Measurements from ENCODE around the gene GALNTL6.

Gene GALNTL6

DNA sequence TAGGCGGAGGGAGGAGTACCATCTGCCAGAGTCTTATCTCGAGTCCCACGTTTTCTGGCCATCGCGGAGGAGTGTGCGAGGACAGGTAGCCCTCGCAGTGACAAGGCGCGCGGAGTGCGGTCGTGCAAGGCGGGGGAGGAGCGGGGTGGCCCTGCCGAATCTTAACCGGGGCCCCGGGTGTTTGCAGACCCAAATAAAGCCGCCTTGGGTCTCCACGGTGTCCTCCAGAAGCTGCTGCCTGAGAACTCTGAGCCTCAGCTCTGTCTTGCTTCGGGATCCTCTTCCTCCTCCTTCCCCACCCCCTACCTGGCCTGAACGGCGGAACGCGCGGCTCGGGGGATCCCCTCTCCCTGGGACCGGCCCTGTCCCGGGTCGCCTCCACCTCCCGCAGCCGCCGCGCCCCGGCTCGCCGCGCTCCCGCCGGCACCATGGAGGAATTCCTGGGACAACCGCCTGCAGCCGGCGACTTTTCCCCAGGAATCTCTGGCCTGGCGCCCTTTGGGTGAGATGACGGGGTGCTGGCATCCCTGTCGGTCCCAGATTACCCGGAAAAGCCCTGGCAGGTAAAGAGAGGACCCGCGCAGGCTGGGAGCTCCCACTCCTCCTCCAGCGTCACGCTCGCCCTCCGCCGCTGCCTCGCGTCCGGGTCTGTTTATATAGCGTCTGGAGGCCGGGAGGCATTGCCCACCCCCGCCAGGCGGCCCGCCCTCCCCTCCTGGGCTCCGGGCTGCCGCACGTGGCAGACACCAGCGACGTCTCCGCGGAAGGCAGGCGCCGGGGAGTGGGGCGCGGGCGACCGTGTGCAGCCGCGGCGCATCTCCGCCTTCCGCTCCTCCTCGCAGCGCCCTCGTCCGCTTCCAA, at the start of gene GALNTL6:
TSS of gene GALNTL6 (plus strand) at position 740 of the 861 bp plus-strand sequence.
- no peak for DNase-seq (ENCODE audit: extremely low read depth in 1 of 2, low read depth in 1 of 2)

DNA sequence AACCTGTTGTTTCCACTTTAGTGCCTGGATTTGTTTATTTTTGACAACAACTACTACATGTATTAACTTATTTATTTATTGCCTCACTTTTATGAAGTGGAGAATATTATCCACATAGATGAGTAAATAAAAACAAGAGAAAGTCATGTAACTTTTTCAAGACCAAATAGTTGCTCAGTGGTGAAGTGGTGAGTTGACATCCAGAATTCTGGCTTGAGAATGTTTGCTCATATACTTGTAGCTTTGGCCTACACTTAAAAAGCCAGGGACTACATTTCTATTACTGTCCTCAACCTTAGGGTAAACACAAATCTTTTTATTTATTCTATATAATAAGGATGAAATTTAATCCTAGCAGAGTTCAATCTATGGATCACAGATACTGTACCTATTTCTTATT, 47.7 kb upstream of the GALNTL6 start:
- DNase-seq (ENCODE audit: extremely low read depth in 1 of 2, low read depth in 1 of 2): no peak

DNA sequence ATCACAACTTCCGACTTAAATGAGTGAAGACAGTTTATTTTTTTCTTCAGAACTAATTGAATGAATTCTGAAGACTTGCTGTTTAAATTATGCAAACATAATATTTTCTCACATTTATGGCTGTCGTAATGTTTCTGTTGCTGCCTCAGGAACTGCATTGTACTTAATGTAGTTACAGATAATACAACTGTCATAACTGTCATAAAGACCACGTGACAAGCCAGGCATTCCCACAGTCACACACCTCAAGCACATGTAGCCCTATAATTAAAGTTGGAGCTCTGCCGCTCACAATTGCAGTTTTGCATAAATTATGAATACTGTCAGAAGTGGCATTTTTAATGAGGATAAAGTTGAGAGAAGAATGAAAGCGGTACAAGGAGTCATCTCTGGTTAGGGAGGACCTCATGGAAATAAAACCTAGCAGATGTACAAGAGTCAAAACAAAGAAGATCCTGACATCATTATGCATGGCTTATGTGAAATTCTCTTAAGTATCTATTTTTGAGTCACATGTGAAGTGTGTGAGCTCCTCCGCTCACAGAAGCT, 38.5 kb upstream of the GALNTL6 start:
- DNase-seq (ENCODE audit: extremely low read depth in 1 of 2, low read depth in 1 of 2): no peak

DNA sequence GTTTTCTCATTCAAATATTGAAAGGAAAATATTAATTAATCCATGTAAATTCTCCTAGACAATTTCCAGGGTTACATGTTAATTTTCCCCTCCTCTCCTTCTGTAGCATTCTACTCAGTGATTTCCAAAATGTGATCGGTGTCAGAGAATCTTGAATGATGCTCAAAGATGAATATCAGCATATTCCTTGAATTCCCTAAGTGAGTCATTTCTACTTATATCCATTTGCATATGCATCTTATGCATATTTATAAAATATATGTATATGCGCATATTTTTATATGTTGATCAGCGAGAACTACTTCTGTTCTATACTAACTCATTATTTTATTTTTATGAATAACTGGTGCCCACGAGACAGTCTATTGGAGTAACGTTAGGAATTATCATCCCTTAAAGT, 33.9 kb upstream of the GALNTL6 start:
- DNase-seq (ENCODE audit: extremely low read depth in 1 of 2, low read depth in 1 of 2): no peak

DNA sequence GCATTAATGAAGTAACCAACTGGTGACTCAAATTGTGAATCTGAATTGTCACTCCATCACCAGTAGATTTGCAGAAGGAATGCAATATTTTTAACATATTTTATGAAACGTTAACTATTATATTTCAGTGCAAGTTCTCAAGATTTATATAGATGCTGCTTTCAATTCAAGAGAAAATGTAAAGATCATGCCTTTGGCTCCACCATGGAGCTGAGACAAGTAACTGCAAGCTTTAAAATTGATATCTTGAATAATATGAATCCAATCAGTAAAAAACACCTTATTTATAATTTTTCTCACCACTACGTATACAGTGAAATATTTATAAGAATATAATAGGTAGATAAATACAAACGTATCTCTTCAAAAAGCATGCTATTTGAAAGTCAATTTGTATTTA, 27.8 kb upstream of the GALNTL6 start:
- no peak for DNase-seq (ENCODE audit: extremely low read depth in 1 of 2, low read depth in 1 of 2)

DNA sequence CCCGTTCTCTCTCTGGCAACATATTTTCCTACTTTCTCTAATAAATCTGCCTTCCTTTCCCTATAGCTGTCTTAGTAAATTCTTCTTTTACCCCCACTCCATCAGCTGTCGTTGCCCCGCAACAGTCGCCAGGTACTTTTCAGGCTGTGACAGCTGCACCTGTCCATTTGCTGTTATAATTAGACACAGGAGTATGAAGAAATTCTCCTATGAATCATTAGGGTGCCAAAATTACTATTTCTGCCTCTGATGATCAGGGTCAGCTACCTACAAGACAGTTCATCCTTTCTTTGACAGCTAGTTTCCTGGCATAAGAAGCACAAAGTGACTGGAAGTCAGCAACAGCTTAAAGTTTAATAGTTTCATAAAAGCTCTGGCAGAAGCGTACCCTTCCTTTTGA, 19.5 kb upstream of the GALNTL6 start:
- DNase-seq (ENCODE audit: extremely low read depth in 1 of 2, low read depth in 1 of 2): no peak

DNA sequence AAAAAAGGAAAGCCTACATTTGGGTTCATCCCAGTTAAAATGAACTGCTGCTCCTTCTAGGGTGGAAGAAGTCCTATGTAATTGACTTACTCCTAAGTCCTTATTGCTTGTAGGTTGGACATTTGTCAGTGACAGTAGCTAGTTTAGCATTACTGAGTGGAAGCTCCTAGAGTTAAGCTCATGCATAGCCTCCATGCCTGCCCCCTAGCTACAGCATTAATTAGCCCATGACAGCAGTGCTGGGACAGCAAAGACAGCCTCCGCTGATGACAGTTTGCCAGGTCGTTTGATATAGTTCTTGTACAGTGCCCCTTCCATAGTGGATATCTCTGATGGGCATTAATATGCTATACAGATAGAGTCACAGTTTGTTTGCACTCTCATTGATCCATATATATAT, 18.7 kb upstream of the GALNTL6 start:
- DNase-seq (ENCODE audit: extremely low read depth in 1 of 2, low read depth in 1 of 2): no peak

DNA sequence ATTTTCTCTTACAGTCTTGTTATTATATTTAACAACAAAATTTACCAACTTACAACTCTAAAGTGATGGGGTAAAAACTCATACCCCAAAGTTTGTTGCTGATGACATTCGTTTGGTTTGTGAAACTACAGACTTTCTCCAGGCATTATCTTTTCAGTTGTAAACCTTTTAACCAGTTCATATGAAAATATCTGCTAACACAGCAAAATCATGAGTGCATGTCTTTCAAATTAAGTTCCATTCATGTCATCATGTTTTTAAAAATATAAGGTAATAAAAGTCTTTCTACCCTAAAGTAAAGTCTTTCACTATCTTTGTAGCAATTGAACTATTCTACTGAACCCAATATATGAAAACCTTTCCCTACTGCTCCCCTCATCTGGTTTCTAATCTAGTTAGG, 3.4 kb upstream of the GALNTL6 start:
- DNase-seq (ENCODE audit: extremely low read depth in 1 of 2, low read depth in 1 of 2): no peak

DNA sequence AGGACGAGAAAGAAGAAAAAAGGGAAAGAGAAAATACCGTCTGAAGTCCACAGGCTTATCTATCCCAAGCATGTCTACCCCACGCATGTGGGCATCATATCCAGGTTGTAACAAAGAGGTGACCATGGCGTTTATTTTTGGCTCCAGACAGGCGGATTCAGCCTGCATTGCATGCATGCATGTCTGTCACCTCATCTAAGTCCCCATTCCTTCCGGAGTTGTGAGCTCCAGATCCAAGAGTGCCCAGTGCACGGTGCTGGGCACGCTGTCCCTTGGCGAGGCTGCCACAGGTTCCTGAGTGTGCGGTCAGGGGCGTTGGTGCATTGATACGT, 905 bp upstream of the GALNTL6 start:
- no peak for DNase-seq (ENCODE audit: extremely low read depth in 1 of 2, low read depth in 1 of 2)

DNA sequence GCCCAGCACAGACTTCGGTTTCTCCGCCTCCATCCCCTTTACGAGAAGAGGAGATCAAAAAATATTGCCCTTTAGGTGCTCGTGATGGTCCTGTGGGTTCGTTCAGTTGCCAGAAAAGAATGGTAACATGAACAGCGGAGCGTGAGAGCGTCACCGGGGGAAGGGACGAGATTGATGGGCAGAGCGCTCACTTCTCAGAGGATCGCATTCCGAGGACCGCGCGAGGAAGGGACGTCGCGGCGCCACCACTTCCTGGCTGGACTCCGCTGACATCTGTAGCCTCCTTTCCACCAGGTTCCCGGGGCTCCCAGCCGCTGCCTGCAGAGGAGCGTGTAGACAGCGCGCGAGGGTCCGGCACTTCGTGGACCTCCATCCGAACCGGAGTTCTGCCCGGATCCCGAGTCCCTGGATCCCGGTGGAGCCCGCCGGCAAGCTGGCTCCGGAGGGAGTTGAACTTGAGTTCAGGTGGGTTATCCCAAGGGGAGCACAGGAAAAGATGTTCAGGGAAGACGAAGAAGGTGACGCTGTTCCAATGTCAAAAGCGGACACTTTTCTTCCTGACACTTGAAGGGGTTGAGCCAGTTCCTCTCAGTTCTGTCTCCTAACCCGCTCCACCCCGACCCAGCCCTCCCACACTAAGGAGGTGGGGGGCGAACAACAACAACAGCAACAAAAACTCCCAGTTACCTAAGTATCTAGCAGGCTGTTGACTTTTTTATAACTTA, 484 bp downstream of the GALNTL6 start:
- DNase-seq (ENCODE audit: extremely low read depth in 1 of 2, low read depth in 1 of 2): no peak

DNA sequence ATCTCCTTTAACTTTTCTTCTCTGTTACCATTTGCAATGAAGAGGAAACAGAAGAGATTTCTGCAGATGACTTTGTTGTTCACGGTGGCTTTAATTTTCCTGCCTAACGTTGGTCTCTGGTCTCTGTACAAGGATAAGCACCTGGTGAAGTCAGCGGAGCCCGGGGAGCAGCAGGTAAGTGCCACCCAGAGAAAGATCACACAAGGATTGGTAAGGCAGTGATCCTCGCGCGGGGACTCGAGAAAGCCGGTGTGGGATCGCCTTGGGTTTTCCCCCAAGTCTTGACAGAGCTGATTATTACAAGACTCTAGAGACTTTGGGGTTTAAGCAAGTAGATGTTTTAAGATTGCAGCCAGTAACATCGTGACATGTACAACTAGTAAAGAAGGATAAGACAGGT, 1.3 kb downstream of the GALNTL6 start:
- no peak for DNase-seq (ENCODE audit: extremely low read depth in 1 of 2, low read depth in 1 of 2)

DNA sequence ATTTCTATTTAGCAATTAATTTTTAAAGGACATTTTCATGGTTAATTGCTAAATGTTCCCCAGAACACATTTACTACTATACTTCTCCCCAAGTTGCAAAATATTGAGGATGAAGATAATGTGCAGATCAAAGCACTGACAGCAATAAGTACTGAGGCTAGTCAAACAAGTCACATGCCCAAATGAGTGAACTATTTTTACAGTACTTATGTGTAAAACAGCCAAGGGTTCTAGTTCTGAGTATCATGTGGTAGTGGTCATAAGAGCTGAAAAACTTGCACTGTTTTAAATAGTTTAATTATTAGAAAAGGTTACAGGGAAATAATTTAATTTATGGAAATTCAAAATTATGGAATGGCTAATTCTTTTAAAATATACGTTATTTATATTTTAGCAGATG, 3.8 kb downstream of the GALNTL6 start:
- no peak for DNase-seq (ENCODE audit: extremely low read depth in 1 of 2, low read depth in 1 of 2)

DNA sequence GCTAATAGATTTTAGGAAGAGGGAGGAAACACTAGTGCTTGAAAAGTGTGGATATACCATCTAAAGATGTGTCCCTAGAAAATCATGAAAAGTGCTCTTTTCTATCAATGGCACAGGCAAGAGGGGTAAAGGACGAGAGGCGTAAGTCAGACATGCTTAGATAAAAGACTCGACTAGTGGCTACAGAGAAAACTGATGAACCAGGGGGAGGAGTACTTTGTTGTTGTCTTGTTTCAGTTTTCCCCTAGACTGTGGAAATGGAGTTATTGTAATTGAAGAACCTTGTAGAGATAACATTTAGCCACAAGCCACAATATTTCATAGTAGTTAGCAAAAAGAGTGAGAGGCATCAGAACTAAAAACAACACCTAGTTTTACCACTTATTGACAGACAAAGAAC, 21.4 kb downstream of the GALNTL6 start:
- no peak for DNase-seq (ENCODE audit: extremely low read depth in 1 of 2, low read depth in 1 of 2)

DNA sequence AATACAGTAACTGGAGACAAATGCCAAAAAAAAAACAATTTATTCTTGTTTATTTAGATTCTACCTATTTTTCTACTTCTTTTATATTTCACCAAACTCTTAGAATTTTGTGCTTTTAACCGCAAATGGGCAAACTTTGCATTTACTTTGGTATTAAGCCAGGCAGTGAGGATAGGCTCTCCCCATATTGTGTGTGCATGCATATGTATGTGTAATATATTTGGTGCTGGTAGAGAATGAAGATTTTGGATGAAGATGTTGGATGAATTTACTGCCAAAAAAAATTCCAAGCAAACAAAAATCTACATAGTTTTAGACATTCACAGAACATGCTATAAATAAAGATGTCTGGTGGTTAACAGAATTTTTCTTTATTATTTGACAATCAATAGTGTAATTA, 30.3 kb downstream of the GALNTL6 start:
- no peak for DNase-seq (ENCODE audit: extremely low read depth in 1 of 2, low read depth in 1 of 2)

DNA sequence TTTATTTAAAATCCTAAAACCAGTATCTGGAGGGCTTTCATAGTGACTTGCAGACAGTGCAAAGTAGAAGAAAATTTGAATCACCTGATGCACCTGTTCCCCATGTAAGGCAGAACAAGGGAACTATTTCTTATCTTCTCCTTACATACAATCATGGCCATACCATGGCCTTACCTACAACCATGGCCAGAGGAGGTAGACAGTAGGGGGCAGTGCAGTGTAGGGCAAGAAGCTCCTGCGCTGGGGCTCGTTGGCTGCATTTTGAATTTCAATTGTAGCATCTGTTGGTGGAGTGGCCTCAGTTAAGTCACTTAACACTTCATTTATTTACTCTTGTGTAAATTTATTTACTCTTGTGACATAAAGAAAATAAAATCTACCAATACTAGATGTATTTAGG, 33.0 kb downstream of the GALNTL6 start:
- no peak for DNase-seq (ENCODE audit: extremely low read depth in 1 of 2, low read depth in 1 of 2)

DNA sequence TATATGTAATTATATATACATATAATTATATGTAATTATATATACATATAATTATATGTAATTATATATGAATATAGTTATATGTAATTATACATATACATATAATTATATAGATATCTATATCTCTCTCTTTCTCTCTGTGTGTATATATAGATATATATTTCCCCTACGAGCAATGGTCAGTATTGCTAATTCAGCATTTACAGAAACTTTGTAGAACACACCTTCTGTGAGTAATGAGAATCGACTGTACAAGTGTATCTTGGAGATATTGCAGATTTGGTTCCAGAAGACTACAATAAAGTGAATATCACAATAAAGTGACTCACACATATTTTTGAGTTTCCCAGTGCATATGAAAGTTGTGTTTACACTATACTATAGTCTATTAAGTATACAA, 33.7 kb downstream of the GALNTL6 start:
- DNase-seq (ENCODE audit: extremely low read depth in 1 of 2, low read depth in 1 of 2): no peak

DNA sequence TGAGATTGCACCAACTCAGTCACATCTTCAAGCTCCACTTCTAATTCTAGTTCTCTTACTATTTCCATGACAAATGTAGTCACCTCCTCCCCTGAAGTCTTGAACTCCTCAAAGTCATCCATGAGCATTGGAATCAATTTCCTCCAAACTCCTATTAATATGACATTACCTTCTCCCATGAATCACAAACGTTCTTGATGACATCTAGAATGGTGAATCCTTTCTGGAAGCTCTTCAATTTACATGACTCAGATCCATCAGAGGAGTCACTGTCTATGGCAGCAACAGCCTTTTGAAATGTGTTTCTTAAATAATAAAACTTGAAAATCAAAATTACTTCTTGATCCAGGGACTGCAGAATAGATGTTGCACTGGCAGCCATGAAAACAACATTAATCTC, 34.5 kb downstream of the GALNTL6 start:
- no peak for DNase-seq (ENCODE audit: extremely low read depth in 1 of 2, low read depth in 1 of 2)

DNA sequence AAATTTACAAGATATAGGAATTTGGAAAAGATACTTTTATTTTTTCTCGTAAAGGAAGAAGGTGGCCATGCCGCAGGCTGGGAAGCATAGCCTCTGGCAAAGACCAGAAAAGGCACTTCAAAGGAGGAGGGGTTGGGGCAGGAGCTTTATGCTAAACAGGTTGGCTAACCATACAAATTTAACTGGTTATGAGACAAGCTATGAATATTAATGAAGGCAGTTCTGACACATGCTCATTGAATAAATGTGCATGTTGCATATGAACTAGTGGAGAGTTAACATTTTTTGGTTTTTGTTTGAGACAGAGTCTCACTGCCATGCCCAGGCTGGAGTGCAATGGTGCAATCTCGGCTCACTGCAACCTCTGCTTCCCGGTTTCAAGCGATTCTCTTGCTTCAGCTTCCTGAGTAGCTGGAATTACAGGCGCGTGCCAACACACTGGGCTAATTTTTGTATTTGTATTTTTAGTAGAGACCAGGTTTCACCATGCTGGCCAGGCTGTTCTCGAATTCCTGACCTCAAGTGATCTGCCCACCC, 36.5 kb downstream of the GALNTL6 start:
- no peak for DNase-seq (ENCODE audit: extremely low read depth in 1 of 2, low read depth in 1 of 2)

DNA sequence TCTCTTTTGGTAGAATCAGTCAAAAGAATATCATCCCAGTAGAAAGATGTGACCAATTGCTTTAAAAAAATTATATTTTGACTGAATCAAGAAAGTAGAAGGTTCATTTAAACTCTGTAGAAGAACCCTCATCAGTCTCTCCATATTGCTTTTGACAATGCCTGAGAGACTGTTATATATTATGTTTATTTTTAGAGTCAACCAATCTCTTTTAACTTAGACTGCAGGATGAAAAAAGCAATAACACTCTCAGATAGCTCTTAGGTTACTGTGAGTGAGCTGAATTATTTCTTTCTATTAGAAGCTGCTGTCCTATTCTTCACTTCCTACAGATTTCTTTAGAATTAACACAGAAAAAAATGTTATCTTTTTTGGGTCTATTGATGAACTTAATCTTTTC, 38.1 kb downstream of the GALNTL6 start:
- no peak for DNase-seq (ENCODE audit: extremely low read depth in 1 of 2, low read depth in 1 of 2)

DNA sequence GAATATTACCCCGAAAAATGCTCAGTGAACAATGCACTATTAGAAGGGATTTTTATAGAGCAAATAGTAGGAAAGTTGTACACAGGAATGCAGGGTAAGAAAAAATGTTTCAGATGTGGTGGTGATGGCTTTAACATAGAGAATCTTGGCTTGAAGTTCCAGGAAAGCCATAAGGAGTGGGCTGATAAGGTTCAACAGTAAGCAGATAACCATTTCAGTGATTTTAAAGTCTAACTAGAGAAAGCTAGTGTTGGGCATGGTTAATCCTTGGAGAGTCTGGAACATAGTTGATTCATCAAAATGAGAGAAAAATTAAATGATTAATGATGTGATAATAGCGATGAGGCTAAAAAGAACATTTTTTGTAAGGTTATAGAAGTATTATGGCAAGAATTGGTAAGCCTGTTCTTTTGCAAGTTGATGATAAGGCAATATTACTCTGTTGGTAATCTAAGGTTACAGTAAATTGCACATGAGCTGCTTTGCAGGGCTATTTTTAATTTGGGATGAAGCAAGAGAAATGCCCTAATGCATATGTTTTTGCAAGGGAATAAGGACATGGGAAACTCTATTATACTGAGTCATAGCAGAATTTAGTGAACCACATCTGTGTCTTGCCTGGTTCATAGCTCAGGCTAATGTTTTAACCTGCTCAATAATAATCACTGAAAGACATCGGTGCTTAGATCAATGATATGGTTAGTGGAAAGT, 44.3 kb downstream of the GALNTL6 start:
- no peak for DNase-seq (ENCODE audit: extremely low read depth in 1 of 2, low read depth in 1 of 2)

DNA sequence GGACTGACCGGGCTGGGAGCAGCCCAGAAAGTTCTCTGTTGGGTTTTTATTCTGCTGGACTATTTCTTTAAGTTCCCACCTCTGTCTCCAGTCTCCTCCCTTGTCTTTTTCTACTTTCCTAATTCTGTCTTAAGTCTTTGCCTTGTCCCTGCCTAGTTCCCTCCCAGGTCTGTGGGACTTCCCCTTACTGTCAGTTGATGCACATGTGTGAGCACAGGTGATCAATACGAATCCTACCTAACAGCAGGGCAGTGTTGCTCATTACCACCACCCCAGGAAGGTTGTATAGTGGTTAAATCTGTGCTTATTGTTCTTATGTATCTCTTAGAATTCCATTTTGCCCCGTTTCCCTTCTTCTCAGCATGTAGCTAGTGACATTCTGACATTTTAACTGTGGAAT, 62.1 kb downstream of the GALNTL6 start:
- no peak for DNase-seq (ENCODE audit: extremely low read depth in 1 of 2, low read depth in 1 of 2)

All from stimulated activated CD8-positive, alpha-beta memory T cell treated with anti-CD3 and anti-CD28 coated beads, Interleukin-7, amount 100 ng/mL, for 48 hours (primary cell).